H1 (cell line): ENCODE results near the gene ZNF669. TPM values are rescaled to one million over a fixed set of nuclear protein-coding genes. Genes with fewer than 3 reads are reported as not detected.

Source experiments
- BCL11A ChIP-seq, 2 experiments: IDR thresholded peaks; one replicate each; pipeline ENCODE4 v1.6.1; 2011; ENCODE audit warnings: low read depth in 2 of 2, low read length in 2 of 2, mild to moderate bottlenecking in 2 of 2
- CHD7 ChIP-seq: fragments of 300-600 bp; sonication (generic); IDR thresholded peaks from 2 replicates; pipeline ENCODE4 v1.7.1; 2012; ENCODE audit warnings: low read length, moderate library complexity, mild to moderate bottlenecking, inconsistent platforms; ENCODE audit not compliant: insufficient replicate concordance
- EP300 ChIP-seq, 2 experiments: IDR thresholded peaks; 1 replicate in 1 of 2; 2 replicates in 1 of 2; pipeline ENCODE4 v1.6.1; 2011 to 2012; ENCODE audit warnings: low read depth in 2 of 2, low read length in 2 of 2, mild to moderate bottlenecking in 2 of 2, borderline replicate concordance in 1 of 2, inconsistent platforms in 1 of 2, moderate library complexity in 1 of 2
- EZH2 ChIP-seq: fragments of 200-600 bp; sonication (generic); IDR thresholded peaks from 2 replicates; pipeline ENCODE4 v1.7.1; 2012; ENCODE audit warnings: low read depth, mild to moderate bottlenecking, moderate library complexity, low read length, inconsistent platforms; ENCODE audit not compliant: severe bottlenecking
- GTF2F1 ChIP-seq: IDR thresholded peaks from 2 replicates; pipeline ENCODE4 v1.6.1; 2012; ENCODE audit warnings: low read depth, low read length, improper control_type of control experiment, borderline replicate concordance
- SIX5 ChIP-seq: IDR thresholded peaks from 2 replicates; pipeline ENCODE4 v1.6.1; 2011; ENCODE audit warnings: mild to moderate bottlenecking, low read depth, low read length
- YY1 ChIP-seq: IDR thresholded peaks from 2 replicates; pipeline ENCODE4 v1.6.1; 2011; ENCODE audit warnings: low read depth, mild to moderate bottlenecking, low read length
- polyA plus RNA-seq, 7 experiments: library from polyadenylated mRNA; depleted of rRNA in 3 of 7; stranded (reverse) in 5 of 7; unstranded in 2 of 7; fragments of >200 nt in 5 of 7; fragments of 200-250 nt in 2 of 7; gene quantifications; 1 replicate in 5 of 7; 2 replicates in 1 of 7; 4 replicates in 1 of 7; pipeline versions ENCODE4 v1.2.1 to v1.2.3, GENCODE V29; 2011 to 2013; ENCODE audit warnings: missing spikeins in 2 of 7, mixed read lengths in 2 of 7
- total RNA-seq: library from RNA; stranded (reverse); fragmentation: NEBNext Ultra II Directional; extraction: Animal tissue kit (Norgen Biotek cat#: 25700); gene quantifications from 2 replicates; pipeline ENCODE4 v1.2.1, GENCODE V29; 2021

Gene ZNF669
- total and polyA plus RNA-seq, 2 of the 8 experiments (the other 6 are each of a cell fraction or from before 2014, with no cell fraction given) = 4.8 to 20.3 TPM

GRCh38 chr1:247113733-247114271 lies 9.6 kb upstream of the ZNF669 start (continued):
- TF ChIP-seq YY1 (no peak), BCL11A (IDR thresholded peaks at IDR 0.05; ENCODE audit: low read depth in 2 of 2, low read length in 2 of 2) (no peak), EZH2 (no peak), CHD7 (no peak), SIX5 (no peak), GTF2F1 (no peak), EP300 (IDR thresholded peaks at IDR 0.05; ENCODE audit: borderline replicate concordance in 1 of 2, low read depth in 2 of 2, low read length in 2 of 2) (no peak)
